K562 (cell line): Measurements from ENCODE around the gene AGBL1. TPM values are rescaled to one million over a fixed set of nuclear protein-coding genes. Genes with fewer than 3 reads are reported as not detected.

ENCODE experiments used
- ATAC-seq: fragments of 200-7000 bp; cut with Tn5 transposase; 3 replicates; pipeline ENCODE4 v1.9.1; 2020; ENCODE audit warnings: moderate library complexity
- BruUV-seq: library from RNA; stranded (reverse); fragments of 400-500 nt; replicated peaks from 2 replicates; lab custom pipeline; 2021; lab: Mats Ljungman, UMichigan
- CTCF ChIA-PET: fragments of 300-600 bp; formaldehyde crosslinking; extraction: SDS; loops from one replicate; lab custom pipeline; 2021; ENCODE audit warnings: low intra/inter-chr PET ratio; lab: Yijun Ruan, JAX
- POLR2A ChIA-PET: fragments of 300-600, 350-650 bp; sonication (Branson Sonifier 250); formaldehyde crosslinking; extraction: SDS; loops from one replicate; lab custom pipeline; 2021; ENCODE audit warnings: antibody characterized with exemption, inconsistent platforms; lab: Yijun Ruan, JAX
- DNase-seq, 4 experiments: peaks; one replicate each; pipeline versions ENCODE4 v3.0.0 to v3.0.0-alpha.2; 2011 to 2018; ENCODE audit warnings: low spot score in 3 of 4, mixed read lengths in 3 of 4; ENCODE audit errors: extremely low read depth in 1 of 4
- FAIRE-seq: peaks from 2 replicates; lab custom pipeline; 2011; peaks lifted over from hg19 to GRCh38; lab: Jason Lieb, UNC
- H2AFZ ChIP-seq: 2 replicates; pipeline ENCODE4 v1.6.0; 2011; ENCODE audit warnings: low read depth, low read length, control low read depth, inconsistent platforms
- H3K27ac ChIP-seq: fragments of 200-600 bp; 3 replicates; pipeline ENCODE4 v1.8.0; 2011; ENCODE audit warnings: low read depth, mild to moderate bottlenecking, control low read depth, inconsistent platforms, low read length, moderate library complexity, mixed read lengths; ENCODE audit errors: extremely low read depth
- H3K27me3 ChIP-seq, 2 experiments: fragments of 300-600 bp in 1 of 2; 2 replicates in 1 of 2; 3 replicates in 1 of 2; pipeline versions ENCODE4 v1.6.0 to v1.8.0; 2011; ENCODE audit warnings: inconsistent platforms in 2 of 2, low read length in 2 of 2, mild to moderate bottlenecking in 1 of 2, mixed read lengths in 1 of 2, moderate library complexity in 1 of 2; ENCODE audit not compliant: control insufficient read depth in 2 of 2, insufficient read depth in 2 of 2
- H3K36me3 ChIP-seq: fragments of 300-600 bp; 3 replicates; pipeline ENCODE4 v1.8.0; 2011; ENCODE audit warnings: mild to moderate bottlenecking, low read length, inconsistent platforms; ENCODE audit not compliant: control insufficient read depth, insufficient read depth
- H3K4me1 ChIP-seq, 2 experiments: fragments of 200-600 bp in 1 of 2; replicated peaks in 1 of 2; 2 replicates in 1 of 2; 3 replicates in 1 of 2; pipeline versions ENCODE4 v1.5.1 to v1.8.0; 2011; ENCODE audit warnings: inconsistent platforms in 2 of 2, low read length in 2 of 2, mild to moderate bottlenecking in 1 of 2, mixed read lengths in 1 of 2, moderate library complexity in 1 of 2; ENCODE audit not compliant: control insufficient read depth in 2 of 2, insufficient read depth in 2 of 2
- H3K4me2 ChIP-seq: 2 replicates; pipeline ENCODE4 v1.6.1; 2011; ENCODE audit warnings: low read length, control low read depth, inconsistent platforms, mixed read lengths; ENCODE audit not compliant: insufficient read depth
- H3K4me3 ChIP-seq: fragments of 200-600 bp; sonication (generic), shearing (Covaris generic); 2 replicates; pipeline ENCODE4 v1.5.1; 2016; ENCODE audit warnings: control low read depth, inconsistent platforms
- H3K79me2 ChIP-seq: fragments of 200-600 bp; 3 replicates; pipeline ENCODE4 v1.8.0; 2011; ENCODE audit warnings: low read length, inconsistent platforms; ENCODE audit not compliant: control insufficient read depth, insufficient read depth
- H3K9ac ChIP-seq, 2 experiments: 2 replicates each; pipeline versions ENCODE4 v1.6.0 to v1.6.1; 2011; ENCODE audit warnings: low read depth in 2 of 2, low read length in 2 of 2, control low read depth in 1 of 2, inconsistent platforms in 1 of 2, mild to moderate bottlenecking in 1 of 2, mixed read lengths in 1 of 2; ENCODE audit not compliant: insufficient read depth in 1 of 2
- H3K9me1 ChIP-seq: one replicate; pipeline ENCODE4 v1.6.0; 2011; ENCODE audit warnings: inconsistent platforms, mild to moderate bottlenecking, low read length, moderate library complexity; ENCODE audit not compliant: control insufficient read depth, insufficient read depth
- H3K9me3 ChIP-seq: replicated peaks from 2 replicates; pipeline ENCODE4 v1.5.1; 2011; ENCODE audit warnings: low read depth, low read length, inconsistent platforms; ENCODE audit not compliant: control insufficient read depth, insufficient read depth
- H4K20me1 ChIP-seq: replicated peaks from 2 replicates; pipeline ENCODE4 v1.6.1; 2011; ENCODE audit warnings: low read length, inconsistent platforms, mixed read lengths; ENCODE audit not compliant: control insufficient read depth, insufficient read depth
- CXXC5 ChIP-seq: fragments of 250-450 bp; sonication (Bioruptor Pico); IDR thresholded peaks from 2 replicates; pipeline ENCODE4 v1.8.0; 2022; ENCODE audit warnings: inconsistent platforms, mild to moderate bottlenecking, moderate library complexity
- HNRNPLL ChIP-seq: fragments of 200-400 bp; formaldehyde crosslinking; IDR thresholded peaks from 2 replicates; pipeline ENCODE4 v1.6.1; 2017; ENCODE audit warnings: low read length, low read depth, mild to moderate bottlenecking; ENCODE audit not compliant: poor library complexity, severe bottlenecking
- JUN ChIP-seq, 2 experiments: sonication (generic) in 1 of 2; formaldehyde crosslinking in 1 of 2; IDR thresholded peaks; 2 replicates each; pipeline versions ENCODE4 v1.6.1 to v1.8.0; 2012 to 2022; ENCODE audit warnings: borderline replicate concordance in 2 of 2, mild to moderate bottlenecking in 2 of 2, improper control_type of control experiment in 1 of 2, low read depth in 1 of 2, low read length in 1 of 2, missing genetic modification reagents in 1 of 2
- JUND ChIP-seq, 2 experiments: IDR thresholded peaks; 2 replicates in 1 of 2; 3 replicates in 1 of 2; pipeline ENCODE4 v1.6.1; 2011; ENCODE audit warnings: borderline replicate concordance in 2 of 2, low read depth in 2 of 2, low read length in 2 of 2, improper control_type of control experiment in 1 of 2, missing biosample characterization in 1 of 2, missing genetic modification characterization in 1 of 2, missing genetic modification reagents in 1 of 2
- NR2C1 ChIP-seq, 2 experiments: fragments of 450-650 bp; IDR thresholded peaks; 2 replicates each; pipeline ENCODE4 v1.6.1; 2017; ENCODE audit warnings: mild to moderate bottlenecking in 2 of 2, antibody characterized with exemption in 1 of 2, inconsistent platforms in 1 of 2, missing compliant biosample characterization in 1 of 2, missing genetic modification characterization in 1 of 2
- POLR2AphosphoS5 ChIP-seq: IDR thresholded peaks from 2 replicates; pipeline ENCODE4 v1.6.1; 2011; ENCODE audit warnings: mild to moderate bottlenecking, low read depth, low read length, moderate library complexity; ENCODE audit not compliant: control insufficient read depth, insufficient read depth
- RBM25 ChIP-seq: fragments of 200-400 bp; formaldehyde crosslinking; IDR thresholded peaks from 2 replicates; pipeline ENCODE4 v1.6.1; 2018; ENCODE audit warnings: low read length, low read depth, moderate library complexity; ENCODE audit not compliant: severe bottlenecking
- ZNF133 ChIP-seq: fragments of 250-450 bp; sonication (Bioruptor Pico); IDR thresholded peaks from 2 replicates; pipeline ENCODE4 v1.4.0; 2020; ENCODE audit warnings: mild to moderate bottlenecking
- ZNF217 ChIP-seq: sonication (generic); formaldehyde crosslinking; IDR thresholded peaks from 2 replicates; pipeline ENCODE4 v1.8.0; 2022; ENCODE audit warnings: mild to moderate bottlenecking, missing genetic modification reagents
- ZNF586 ChIP-seq: fragments of 450-650 bp; formaldehyde crosslinking; conservative IDR thresholded peaks from 2 replicates; pipeline ENCODE4 v1.4.0; 2020; ENCODE audit warnings: mild to moderate bottlenecking, moderate library complexity
- WGBS: fragments of 100-300 bp; shearing (Covaris generic); methylation state at CpG from one replicate; pipeline ENCODE4 v1.1.6; 2016; ENCODE audit warnings: low coverage, mixed read lengths; ENCODE audit not compliant: insufficient coverage; ENCODE audit errors: missing lambda C conversion rate; 5-methylcytosine and 5-hydroxymethylcytosine counted together
- in situ Hi-C: fragments of 300-500 bp; cut with MboI; formaldehyde crosslinking; loops from 4 replicates; pipeline ENCODE4 v1.15.0; 2018; ENCODE audit warnings: inconsistent platforms, mixed read lengths
- intact Hi-C: fragments of 100-400 bp; cut with micrococcal nuclease; formaldehyde crosslinking; loops from 2 replicates; pipeline ENCODE4 v1.14.2; 2022
- polyA plus RNA-seq, 8 experiments: library from polyadenylated mRNA; depleted of rRNA in 4 of 8; stranded (reverse) in 5 of 8; unstranded in 3 of 8; fragments of >200 nt; fragmentation: Nextera tagmentation in 2 of 8; fragmentation: Illumina TruSeq in 1 of 8; extraction: Ambion mirVana in 2 of 8; extraction: Trizol in 1 of 8; gene quantifications; 2 replicates each; pipeline versions ENCODE4 v1.2.1 to v1.2.3, GENCODE V29; 2011 to 2014; ENCODE audit warnings: inconsistent platforms in 1 of 8, missing spikeins in 1 of 8
- total RNA-seq, 7 experiments: library from RNA; depleted of rRNA in 6 of 7; stranded (reverse); fragments of >200 nt in 6 of 7; fragmentation: Illumina TruSeq in 2 of 7; extraction: Trizol in 2 of 7; gene quantifications; 2 replicates each; pipeline versions ENCODE4 v1.2.1 to v1.2.3, GENCODE V29; 2011 to 2021; ENCODE audit warnings: low replicate concordance in 1 of 7

AGBL1 gene
- total and polyA plus RNA-seq, 9 of the 15 experiments (the other 6 are each of a cell fraction or from before 2014, with no cell fraction given), result not detected

- H3K36me3 ChIP-seq, result no peaks in the 10 kb centered on the region
- H3K4me3 ChIP-seq, result no peak overlapping the region
- no peaks in the 10 kb centered on the region for H3K79me2 ChIP-seq
- intact Hi-C loops, result no loop called here
- no peaks in the 10 kb centered on the region for H4K20me1 ChIP-seq
- no peak for ATAC-seq
- BruUV-seq, result no TSS peak
- 0% methylated on average over 4 of the region's 4 CpGs for WGBS
- no peak overlapping the region for H3K9ac ChIP-seq
- ChIA-PET CTCF (no interaction called here), POLR2A (interaction anchor here (0.6 kb wide), 1 partner anchor 628 kb away, joined by 3 read pairs; no protein-coding TSS in a partner anchor)
- no peaks in the 10 kb centered on the region for H3K4me1 ChIP-seq
- DNase-seq, result no peak
- H3K4me2 ChIP-seq, result no peak overlapping the region
- no peaks in the 10 kb centered on the region for H3K9me1 ChIP-seq
- no peaks in the 10 kb centered on the region for H3K9me3 ChIP-seq
- FAIRE-seq, result no peak
- no peak overlapping the region for H3K27ac ChIP-seq
- H2AFZ ChIP-seq, result no peak overlapping the region
- no peaks in the 10 kb centered on the region for H3K27me3 ChIP-seq
- TF ChIP-seq ZNF586 (CRISPR knock-in tag) (no peak), JUN (IDR thresholded peaks at IDR 0.05; ENCODE audit: borderline replicate concordance, low read depth, low read length) (no peak), JUN (CRISPR knock-in tag; IDR thresholded peaks at IDR 0.05; ENCODE audit: borderline replicate concordance) (no peak), JUND (IDR thresholded peaks at IDR 0.05; ENCODE audit: borderline replicate concordance, low read depth, low read length) (no peak), JUND (tag; IDR thresholded peaks at IDR 0.05; ENCODE audit: borderline replicate concordance, low read depth, low read length) (no peak), CXXC5 (CRISPR knock-in tag) (no peak), ZNF217 (CRISPR knock-in tag) (no peak), RBM25 (no peak), POLR2AphosphoS5 (no peak), HNRNPLL (no peak), NR2C1 (IDR thresholded peaks at IDR 0.05) (no peak), NR2C1 (tag; IDR thresholded peaks at IDR 0.05) (no peak), ZNF133 (CRISPR knock-in tag) (no peak)
- in situ Hi-C loops, result no loop called here
Observed at GRCh38 chr15:86115145-86115801, 35.6 kb downstream of the AGBL1 start.
